Prostate gland (tissue), 2 donors: ENCODE data around the gene FAM167B. TPM values are rescaled to one million over a fixed set of nuclear protein-coding genes. Genes with fewer than 3 reads are reported as not detected.
"Not testable (repeated sequence)": the region's sequence is repeated elsewhere in the genome, so short reads cannot be mapped to it uniquely, and the experiment has no call there.

Experiments
- DNase-seq: peaks from one replicate; pipeline ENCODE4 v3.0.0-alpha.2; 2019; ENCODE audit warnings: low spot score
- H3K27ac ChIP-seq, 2 donors: fragments of 200-600 bp; sonication (generic); 2 replicates each; pipeline ENCODE4 v1.5.1; 2017 to 2019
- H3K27me3 ChIP-seq: fragments of 200-600 bp; sonication (generic); replicated peaks from 2 replicates; pipeline ENCODE4 v1.5.1; 2019; ENCODE audit not compliant: insufficient read depth
- H3K36me3 ChIP-seq, 2 donors: fragments of 200-600 bp; sonication (generic); 1 replicate in 1 of 2; 2 replicates in 1 of 2; pipeline versions ENCODE4 v1.5.1 to v1.8.1; 2017 to 2019
- H3K4me1 ChIP-seq: fragments of 200-600 bp; sonication (generic); replicated peaks from 2 replicates; pipeline ENCODE4 v1.5.1; 2019
- H3K4me3 ChIP-seq, 2 donors: fragments of 200-600 bp; sonication (generic); 2 replicates each; pipeline ENCODE4 v1.5.1; 2017 to 2019
- H3K9me3 ChIP-seq: fragments of 200-600 bp; sonication (generic); 2 replicates; pipeline ENCODE4 v1.5.1; 2017
- CTCF ChIP-seq, 4 experiments: fragments of 200-600 bp in 2 of 4; fragments of 450-650 bp in 2 of 4; sonication (generic) in 2 of 4; IDR thresholded peaks; 1 replicate in 3 of 4; 2 replicates in 1 of 4; pipeline ENCODE4 v1.5.1; 2016 to 2019; ENCODE audit warnings: antibody characterized with exemption in 4 of 4, mild to moderate bottlenecking in 2 of 4, moderate library complexity in 2 of 4
- POLR2A ChIP-seq: fragments of 450-650 bp; IDR thresholded peaks from one replicate; pipeline ENCODE4 v1.6.1; 2016; ENCODE audit warnings: antibody characterized with exemption, mild to moderate bottlenecking
- POLR2AphosphoS5 ChIP-seq: sonication (generic); formaldehyde crosslinking; IDR thresholded peaks from one replicate; pipeline ENCODE4 v1.6.1; 2017; ENCODE audit warnings: antibody characterized with exemption
- WGBS: methylation state at CpG from one replicate; pipeline ENCODE4 v1.1.5; 2018; 5-methylcytosine and 5-hydroxymethylcytosine counted together
- intact Hi-C: fragments of 100-400 bp; cut with DNase I; formaldehyde crosslinking; loops from one replicate; pipeline ENCODE4 v1.14.2; 2022
- small RNA-seq, 2 donors: library from RNA; depleted of rRNA; stranded (forward); fragments of <200 nt; gene quantifications; one replicate each; pipeline ENCODE3, GENCODE V24; 2016
- total RNA-seq, 2 donors: library from RNA; depleted of rRNA; stranded (reverse); fragments of >200 nt; gene quantifications; one replicate each; pipeline ENCODE4 v1.1.0, GENCODE V29; 2016

FAM167B gene
- total RNA-seq, 2 donors from 2014 or later, result 2.3 to 3.6 TPM

GRCh38 chr1:32286763-32287162 lies 39.7 kb downstream of the FAM167B start:
- TF ChIP-seq POLR2AphosphoS5, result no peak
- TF ChIP-seq CTCF (IDR thresholded peaks at IDR 0.05), result no peak
- TF ChIP-seq POLR2A, result no peak
- Histone ChIP-seq H3K9me3 (no peaks in the 10 kb centered on the region), H3K27ac (no peak overlapping the region), H3K36me3 (no peaks in the 10 kb centered on the region), H3K27me3 (no peaks in the 10 kb centered on the region), H3K4me3 (no peak overlapping the region), H3K4me1 (peaks cover 8% of the 10 kb centered on the region)
- WGBS, result 87% methylated on average over 4 of the region's 4 CpGs
- intact Hi-C loops, result no loop called here
- no peak for DNase-seq

- intact Hi-C loops, result no loop called here
- no peaks in the 10 kb centered on the region for H3K9me3 ChIP-seq
- DNase-seq, result no peak
- peaks cover 8% of the 10 kb centered on the region for H3K4me1 ChIP-seq
- H3K36me3 ChIP-seq, result no peaks in the 10 kb centered on the region
- H3K27me3 ChIP-seq, result no peaks in the 10 kb centered on the region
- TF ChIP-seq POLR2AphosphoS5 (no peak), CTCF (IDR thresholded peaks at IDR 0.05) (no peak), POLR2A (no peak)
- no peak overlapping the region for H3K27ac ChIP-seq
- 92% methylated on average over 7 of the region's 7 CpGs for WGBS
- H3K4me3 ChIP-seq, result no peak overlapping the region
Measured at GRCh38 chr1:32289256-32289655, 42.2 kb downstream of the FAM167B start.

- WGBS, result 40% methylated on average over 10 of the region's 10 CpGs
Measured at GRCh38 chr1:32291145-32291707, 44.2 kb downstream of the FAM167B start.

GRCh38 chr1:32291708-32292538 lies 44.9 kb downstream of the FAM167B start, which contains the start of gene HDAC1:
HDAC1 (plus strand) TSS chr1:32292083; CDS start chr1:32292170, 87 bp downstream.
- peak; percentile 71 for TF ChIP-seq POLR2AphosphoS5
- peak in 1 of 4 experiments; percentile 14 for TF ChIP-seq CTCF (IDR thresholded peaks at IDR 0.05)
- TF ChIP-seq POLR2A, result peak; percentile 69
- peak; percentile 96 for DNase-seq
- under 1% methylated on average over 67 of the region's 67 CpGs for WGBS

More at GRCh38 chr1:32291145-32291707, 44.2 kb downstream of the FAM167B start:
- H3K36me3 ChIP-seq, result no peaks in the 10 kb centered on the region
- intact Hi-C loops, result no loop called here
- TF ChIP-seq POLR2A (no peak), POLR2AphosphoS5 (no peak), CTCF (IDR thresholded peaks at IDR 0.05) (no peak)
- no peak for DNase-seq
- H3K27me3 ChIP-seq, result no peaks in the 10 kb centered on the region
- peaks cover 8% of the 10 kb centered on the region for H3K4me1 ChIP-seq
- H3K27ac ChIP-seq, result peak overlapping the region; percentile 88 to 95
- H3K4me3 ChIP-seq, result peak overlapping the region; percentile 92 to 93
- no peaks in the 10 kb centered on the region for H3K9me3 ChIP-seq

GRCh38 chr1:32298211-32298610 lies 51.2 kb downstream of the FAM167B start:
- WGBS, result 96% methylated on average over 16 of the region's 16 CpGs
- H3K36me3 ChIP-seq, DNase-seq, H3K9me3 ChIP-seq, intact Hi-C loops, H3K4me1 ChIP-seq, H3K4me3 ChIP-seq, H3K27me3 ChIP-seq, H3K27ac ChIP-seq: not testable (repeated sequence)

More at GRCh38 chr1:32291708-32292538, 44.9 kb downstream of the FAM167B start, which contains the start of gene HDAC1:
- peak within 1 kb of the TSS; percentile 92 to 93 for H3K4me3 ChIP-seq
- no peaks in the 10 kb centered on the region for H3K9me3 ChIP-seq
- no peaks in the 10 kb centered on the region for H3K27me3 ChIP-seq
- H3K4me1 ChIP-seq, result peaks cover 8% of the 10 kb centered on the region
- H3K27ac ChIP-seq, result peak within 1 kb of the TSS; percentile 88 to 95
- H3K36me3 ChIP-seq, result no peaks in the 10 kb centered on the region
- intact Hi-C loops, result no loop called here

Small RNA genes within 50 kb of the gene (small RNA-seq; reads per million reads assigned to genes)
- gene RF00017 (0 reads per million in 2 donors), gene RF00019 (0 reads per million in 2 donors)

Other genes starting within 250 kb of the FAM167B start
- 10 to 100 TPM; 77.3 to 77.6 TPM for gene KHDRBS1, start 233.4 kb upstream of the FAM167B start, total RNA-seq
- gene TMEM39B, start 174.3 kb upstream of the FAM167B start, total RNA-seq, result 10 to 100 TPM in 1 of 2 donors, 1 to 10 TPM in 1; 8.2 to 15.4 TPM
- gene KPNA6, start 139.2 kb upstream of the FAM167B start, total RNA-seq, result 10 to 100 TPM; 37.9 to 56.9 TPM
- 10 to 100 TPM; 49.6 to 70.8 TPM for gene TXLNA, start 67.5 kb upstream of the FAM167B start, total RNA-seq
- 10 to 100 TPM in 1 of 2 donors, 1 to 10 TPM in 1; 2.9 to 85.5 TPM for gene CCDC28B, start 46.6 kb upstream of the FAM167B start, total RNA-seq
- gene IQCC, start 41.6 kb upstream of the FAM167B start, total RNA-seq, result 1 to 10 TPM; 5.2 to 5.6 TPM
- gene DCDC2B, start 38.1 kb upstream of the FAM167B start, total RNA-seq, result not detected
- gene TMEM234, start 24.9 kb upstream of the FAM167B start, total RNA-seq, result 10 to 100 TPM; 17.9 to 31.7 TPM
- gene EIF3I, start 24.8 kb upstream of the FAM167B start, total RNA-seq, result 100 to 1,000 TPM; 158 to 181 TPM
- gene LCK, start 4.0 kb downstream of the FAM167B start, total RNA-seq, result 1 to 10 TPM; 1.3 to 4.4 TPM
- 10 to 100 TPM; 85.8 to 98.0 TPM for gene HDAC1, start 44.9 kb downstream of the FAM167B start, total RNA-seq
- 100 to 1,000 TPM; 144 to 243 TPM for gene MARCKSL1, start 89.0 kb downstream of the FAM167B start, total RNA-seq
- 10 to 100 TPM in 1 of 2 donors, 1 to 10 TPM in 1; 8.5 to 24.2 TPM for gene FAM229A, start 115.3 kb downstream of the FAM167B start, total RNA-seq
- 1 to 10 TPM in 1 of 2 donors, not detected in 1; 7.0 TPM for gene TSSK3, start 115.3 kb downstream of the FAM167B start, total RNA-seq
- 100 to 1,000 TPM in 1 of 2 donors, 10 to 100 TPM in 1; 78.3 to 248 TPM for gene BSDC1, start 147.2 kb downstream of the FAM167B start, total RNA-seq
- gene ZBTB8B, start 217.8 kb downstream of the FAM167B start, total RNA-seq, result under 1 TPM; 0.18 to 0.45 TPM